Endometrium (tissue), 2 donors: ENCODE data around the gene CDH16.

Experiments
- FAIRE-seq: peaks from 2 replicates; lab custom pipeline; 2012; peaks lifted over from hg19 to GRCh38; lab: Jason Lieb, UNC
- donor health status: control.
- donor health status: control.

CDH16 gene

GRCh38 chr16:66927918-66928649 is 9.4 kb upstream of the CDH16 start:
- no peak for FAIRE-seq

GRCh38 chr16:66926961-66927436 is 8.3 kb upstream of the CDH16 start:
- no peak for FAIRE-seq

GRCh38 chr16:66926171-66926947 is 7.7 kb upstream of the CDH16 start:
- no peak for FAIRE-seq

- no peak for FAIRE-seq
Measured at GRCh38 chr16:66925322-66925840, 6.7 kb upstream of the CDH16 start, which contains the start of gene RRAD. Gene RRAD (minus strand): TSS chr16:66925535. CDS start chr16:66925179, 356 bp downstream.

DNA sequence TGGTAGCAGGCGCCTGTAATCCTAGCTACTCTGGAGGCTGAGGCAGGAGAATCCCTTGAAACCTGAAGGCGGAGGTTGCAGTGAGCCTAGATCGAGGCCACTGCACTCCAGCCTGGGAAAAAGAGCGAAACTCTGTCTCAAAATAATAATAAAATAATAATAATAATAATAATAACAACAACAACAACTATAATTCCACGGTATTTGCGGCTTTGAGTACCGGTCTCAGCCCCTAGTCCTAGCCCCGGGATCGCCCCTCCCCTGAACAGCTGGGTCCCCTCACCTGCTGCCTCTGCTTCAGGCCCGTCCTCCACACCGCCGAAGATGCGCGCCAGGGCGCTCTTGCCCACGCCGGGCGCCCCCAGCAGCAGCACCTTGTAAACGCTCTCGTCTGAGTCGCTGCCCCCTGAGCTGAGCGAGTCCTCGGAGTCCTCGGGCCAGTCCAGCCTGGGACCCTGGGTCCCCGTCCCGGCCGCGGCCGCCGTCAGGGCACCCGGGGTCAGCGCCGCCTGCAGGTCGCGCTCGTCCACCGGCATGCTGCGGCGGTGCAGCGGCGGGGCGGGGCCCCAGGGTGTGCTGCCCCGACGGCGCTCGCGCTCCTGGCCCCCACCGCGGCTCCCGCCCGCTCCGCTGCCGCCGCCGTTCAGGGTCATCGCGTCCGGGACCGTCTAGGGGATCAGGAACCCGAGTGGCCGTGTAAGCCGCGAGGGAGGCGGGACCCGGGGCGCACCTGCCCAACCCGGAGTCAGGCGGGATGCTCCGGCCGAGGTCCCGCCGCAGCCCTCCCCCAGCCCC is 6.0 kb upstream of the CDH16 start:
- no peak for FAIRE-seq

DNA sequence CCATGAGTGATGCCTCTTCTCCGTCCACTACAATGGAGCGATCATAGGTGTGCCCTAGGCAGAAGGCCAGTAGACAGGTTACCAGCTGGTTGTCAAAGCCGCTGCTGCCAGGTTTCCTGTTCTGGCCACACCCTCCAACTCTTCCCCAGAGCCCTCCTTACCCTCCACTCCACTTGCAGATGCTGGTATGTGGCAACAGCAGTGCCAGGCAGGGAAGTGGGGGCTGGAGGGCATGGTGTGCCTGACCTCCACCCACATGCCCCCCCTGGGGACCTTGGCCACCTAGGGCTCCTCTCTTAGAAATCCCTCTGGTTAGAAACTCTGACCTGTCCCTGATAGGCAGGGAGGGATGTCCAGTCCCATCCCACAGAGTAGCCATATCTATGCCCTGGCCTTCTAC is 5.2 kb upstream of the CDH16 start:
- no peak for FAIRE-seq

DNA sequence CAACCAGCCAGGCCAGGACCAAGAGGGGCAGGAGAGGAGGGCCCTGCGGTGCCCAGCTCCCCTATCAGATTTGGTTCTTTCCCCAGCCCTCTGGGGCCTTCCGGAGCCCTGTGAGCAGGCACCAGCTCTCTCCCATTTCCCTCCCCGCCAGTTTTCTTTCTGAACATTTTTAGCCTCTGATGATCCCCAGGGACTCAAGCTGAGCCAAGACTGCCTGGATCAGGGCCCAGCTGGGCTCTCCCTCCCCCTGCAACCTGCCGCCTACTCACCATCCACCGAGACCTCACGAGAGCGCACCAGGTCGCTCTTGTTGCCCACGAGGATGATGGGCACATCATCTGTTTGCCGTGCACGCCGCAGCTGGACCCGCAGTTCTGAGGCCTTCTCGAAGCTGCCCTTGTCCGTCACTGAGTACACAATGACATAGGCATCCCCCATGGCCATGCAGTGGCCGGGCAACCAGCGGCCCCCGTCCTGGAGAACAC is 4.6 kb upstream of the CDH16 start:
- FAIRE-seq: no peak

DNA sequence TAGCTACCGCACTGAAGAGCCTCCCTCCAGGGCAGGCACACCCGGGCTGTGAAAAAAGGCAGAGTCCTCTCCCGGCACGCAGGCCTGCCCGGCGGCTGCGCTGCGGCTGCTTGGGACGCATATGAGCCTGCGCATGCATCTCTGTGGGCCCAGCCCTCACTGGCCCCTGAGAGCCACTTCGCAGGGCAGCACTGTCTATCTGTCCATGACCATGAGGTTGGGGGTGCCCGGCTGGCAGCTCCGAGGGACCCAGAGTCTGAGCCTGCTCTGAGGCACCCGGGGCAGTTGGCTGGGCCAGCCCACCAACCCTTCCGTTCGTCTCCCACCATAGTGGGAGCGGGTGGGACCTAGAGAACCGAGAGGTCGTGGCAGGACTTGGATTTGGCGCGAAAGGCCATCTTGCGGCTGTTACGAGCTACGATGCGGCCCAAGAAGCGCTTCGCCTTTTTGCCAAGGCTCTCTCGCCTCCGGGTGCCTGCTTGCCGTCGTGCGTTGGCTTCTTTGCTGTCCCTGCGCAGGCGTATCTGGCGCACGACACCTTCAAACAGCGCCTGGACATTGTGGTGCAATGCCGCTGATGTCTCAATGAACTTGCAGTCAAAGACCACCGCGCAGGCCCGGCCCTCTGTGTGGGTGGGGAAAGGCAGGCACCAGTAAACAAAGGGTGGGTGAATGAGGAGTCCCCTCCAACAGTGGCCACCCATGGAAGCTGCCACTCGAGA is 3.2 kb upstream of the CDH16 start:
- no peak for FAIRE-seq

GRCh38 chr16:66920924-66921680 is 2.4 kb upstream of the CDH16 start:
- no peak for FAIRE-seq

DNA sequence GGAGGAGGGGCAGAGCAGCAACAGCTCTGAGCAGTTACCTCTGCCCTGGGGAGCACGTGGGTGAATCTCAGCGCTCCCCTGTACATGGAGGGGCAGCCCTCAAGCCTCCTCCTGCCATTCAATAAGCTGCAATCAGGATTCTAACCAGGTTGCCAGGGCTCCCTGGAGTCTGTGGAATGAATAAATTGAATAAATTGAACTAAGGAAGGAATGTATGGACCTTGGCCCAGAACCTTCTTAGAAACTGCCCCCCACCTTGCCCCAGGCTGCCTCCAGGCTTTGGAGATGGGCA is 1.6 kb upstream of the CDH16 start:
- FAIRE-seq: no peak

- FAIRE-seq: no peak
Measured at GRCh38 chr16:66919569-66920298, 1.0 kb upstream of the CDH16 start.

- FAIRE-seq: no peak
Measured at GRCh38 chr16:66918355-66918754, 330 bp downstream of the CDH16 start.

DNA sequence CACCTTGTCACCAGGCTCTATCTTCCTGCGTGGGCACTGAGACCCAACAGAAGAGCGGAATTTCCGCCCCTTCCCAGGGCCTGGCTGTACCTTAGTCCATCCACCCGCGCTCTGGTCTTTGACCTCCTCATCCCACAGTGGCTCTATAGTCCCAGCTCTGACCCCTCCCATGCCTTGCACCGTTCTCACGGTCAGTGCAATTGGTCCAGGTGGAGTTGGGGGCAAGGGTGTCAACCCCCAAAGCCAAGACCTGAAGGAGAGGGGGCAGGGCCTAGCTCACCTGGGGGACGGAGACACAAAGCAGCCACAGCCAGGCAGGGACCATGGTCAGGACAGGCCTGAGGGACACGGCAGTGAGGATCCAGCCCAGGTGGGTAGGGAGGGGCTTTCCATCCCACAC is 944 bp downstream of the CDH16 start:
- FAIRE-seq: no peak

- no peak for FAIRE-seq
Measured at GRCh38 chr16:66916518-66916917, 2.2 kb downstream of the CDH16 start.

DNA sequence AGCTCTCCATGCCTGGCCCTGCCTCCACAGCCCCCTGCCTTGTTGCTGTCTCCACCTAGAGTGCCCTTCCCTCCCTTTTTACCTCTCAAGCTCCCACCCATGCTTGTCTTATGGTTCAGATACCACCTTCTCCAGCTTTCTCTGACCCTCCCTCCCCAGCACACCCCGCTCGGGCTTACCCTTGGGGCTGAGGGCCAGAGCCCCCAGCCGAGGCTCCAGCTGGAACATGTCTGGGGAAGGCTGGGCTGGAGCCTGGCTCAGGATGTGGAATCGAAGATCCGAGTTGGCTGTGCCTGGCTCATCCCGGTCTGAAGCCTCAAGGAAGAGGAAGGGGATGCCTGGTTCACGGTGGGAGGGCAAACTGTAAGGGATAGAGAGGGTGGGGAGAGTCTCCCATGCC is 3.6 kb downstream of the CDH16 start:
- no peak for FAIRE-seq

DNA sequence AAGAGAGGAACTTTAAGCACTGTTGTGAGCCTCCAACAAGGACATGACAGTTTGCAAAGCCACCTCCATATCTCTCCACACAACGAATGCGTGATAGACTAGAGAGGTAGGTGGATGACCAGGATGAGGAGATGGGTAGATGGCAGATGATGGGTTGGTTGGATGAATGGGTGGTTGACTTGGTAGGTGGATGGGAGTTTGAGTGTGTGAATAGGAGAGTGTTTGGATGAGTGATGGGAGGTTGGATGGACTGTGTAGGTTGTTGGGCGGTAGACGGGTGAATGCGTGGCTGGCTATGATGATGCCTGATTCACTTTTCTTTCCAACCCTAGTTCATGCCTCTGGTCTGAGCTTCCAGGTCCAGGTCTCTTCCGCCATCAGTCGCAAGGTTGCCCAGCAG is 4.1 kb downstream of the CDH16 start:
- no peak for FAIRE-seq

DNA sequence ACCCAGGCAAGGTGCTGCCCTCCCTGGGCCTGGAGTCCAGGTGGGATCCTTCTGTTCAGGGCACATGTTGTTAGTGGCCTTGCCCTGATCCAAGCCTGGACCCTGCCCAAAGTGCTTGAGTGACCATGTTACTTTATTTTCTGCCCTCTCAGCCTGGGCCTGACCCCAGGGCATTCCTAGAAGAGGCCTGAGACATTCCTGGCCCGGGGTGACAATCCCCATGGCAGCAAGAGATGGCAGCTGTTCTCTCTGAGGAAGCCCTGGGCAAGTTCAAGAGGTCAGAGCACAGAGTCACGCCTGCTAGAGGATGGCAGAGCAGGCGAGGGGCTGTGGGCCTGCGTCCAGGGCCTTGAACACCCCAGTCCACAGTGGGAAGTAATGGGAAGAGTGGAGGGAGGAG is 5.0 kb downstream of the CDH16 start:
- FAIRE-seq: no peak

- no peak for FAIRE-seq
Measured at GRCh38 chr16:66913081-66913480, 5.6 kb downstream of the CDH16 start.

DNA sequence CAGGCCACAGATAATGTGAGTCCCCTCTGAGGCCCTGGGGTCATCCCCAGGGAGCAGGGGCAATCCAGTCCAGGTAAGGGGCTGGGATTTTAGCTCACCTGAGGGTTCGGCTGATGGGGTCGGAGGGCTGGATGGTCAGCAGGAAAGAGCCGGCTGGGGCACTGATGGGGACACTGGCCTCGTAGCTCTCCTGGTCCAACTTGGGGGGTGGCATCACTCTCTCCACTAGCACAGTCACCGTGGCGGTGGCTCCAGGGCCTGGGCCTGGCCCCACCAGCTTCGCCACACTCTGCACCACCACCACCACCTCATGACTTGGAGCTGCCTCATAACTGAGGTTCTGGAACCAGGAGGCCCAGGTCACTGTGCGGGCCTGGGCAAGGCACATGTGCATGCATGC is 6.9 kb downstream of the CDH16 start:
- no peak for FAIRE-seq

DNA sequence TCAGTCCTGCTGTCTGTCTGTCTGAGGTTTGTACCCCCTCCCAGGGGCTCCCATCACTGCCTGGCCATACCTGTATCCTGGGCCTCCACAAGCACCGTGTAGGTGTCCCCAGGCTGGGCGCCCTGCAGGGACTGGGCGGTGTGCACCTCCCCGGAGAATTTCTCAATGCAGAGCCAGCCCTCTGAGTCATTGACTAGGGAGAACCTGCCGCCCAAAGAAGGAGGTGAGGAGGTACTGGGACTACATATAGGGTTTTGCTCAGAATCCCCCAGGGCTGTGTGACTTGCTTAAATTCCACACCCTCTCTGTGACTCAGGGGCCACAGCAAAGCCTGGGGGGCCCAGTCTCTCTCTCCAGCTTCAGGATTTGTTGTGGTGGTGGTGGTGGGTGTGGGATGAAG is 7.6 kb downstream of the CDH16 start:
- no peak for FAIRE-seq
